Aorta (tissue), 5 donors: ENCODE data around the gene PTN. TPM values are rescaled to one million over a fixed set of nuclear protein-coding genes. Genes with fewer than 3 reads are reported as not detected.

Experiments
- ATAC-seq: fragments of 200-7000 bp; cut with Tn5 transposase; one replicate; pipeline ENCODE4 v1.9.1; 2022; ENCODE audit warnings: moderate library complexity; ENCODE audit not compliant: low FRiP score
- DNase-seq, 2 donors: peaks; one replicate each; pipeline ENCODE4 v3.0.0-alpha.2; 2020
- H3K27ac ChIP-seq, 2 donors: one replicate each; pipeline ENCODE4 v1.5.1; 2013; ENCODE audit warnings: low read length in 2 of 2, mild to moderate bottlenecking in 2 of 2, moderate library complexity in 2 of 2, control low read depth in 1 of 2, inconsistent platforms in 1 of 2, low read depth in 1 of 2
- H3K27me3 ChIP-seq, 2 donors: one replicate each; pipeline ENCODE4 v1.6.1; 2013; ENCODE audit warnings: control low read depth in 1 of 2, low read length in 1 of 2, mild to moderate bottlenecking in 1 of 2, moderate library complexity in 1 of 2; ENCODE audit not compliant: insufficient read depth in 2 of 2, control insufficient read depth in 1 of 2
- H3K36me3 ChIP-seq, 2 donors: one replicate each; pipeline ENCODE4 v1.6.1; 2013; ENCODE audit warnings: control low read depth in 1 of 2, low read length in 1 of 2, mild to moderate bottlenecking in 1 of 2; ENCODE audit not compliant: insufficient read depth in 2 of 2, control insufficient read depth in 1 of 2
- H3K4me1 ChIP-seq, 2 donors: one replicate each; pipeline ENCODE4 v1.6.1; 2013; ENCODE audit warnings: low read length in 2 of 2, control low read depth in 1 of 2, mild to moderate bottlenecking in 1 of 2, moderate library complexity in 1 of 2; ENCODE audit not compliant: insufficient read depth in 2 of 2, control insufficient read depth in 1 of 2
- H3K4me3 ChIP-seq, 2 donors: one replicate each; pipeline ENCODE4 v1.5.1; 2013; ENCODE audit warnings: low read length in 2 of 2, control low read depth in 1 of 2, mild to moderate bottlenecking in 1 of 2
- H3K9me3 ChIP-seq: one replicate; pipeline ENCODE4 v1.6.1; 2013; ENCODE audit warnings: mild to moderate bottlenecking, low read length; ENCODE audit not compliant: control insufficient read depth
- WGBS, 2 donors: extraction: QIAGEN DNeasy Blood & Tissue Kit; methylation state at CpG; one replicate each; pipeline ENCODE4 v1.1.7; 2013; 5-methylcytosine and 5-hydroxymethylcytosine counted together
- intact Hi-C, 2 donors: fragments of 100-400 bp; cut with DNase I; formaldehyde crosslinking; loops; one replicate each; pipeline versions ENCODE4 v1.14.2 to v1.15.0; 2022
- polyA plus RNA-seq, 2 donors: library from polyadenylated mRNA; stranded (reverse); fragments of 200-250 nt; gene quantifications; one replicate each; pipeline ENCODE4 v1.2.3, GENCODE V29; 2013
- total RNA-seq, 2 donors: library from RNA; stranded (reverse); fragmentation: NEBNext Ultra II Directional; extraction: Animal tissue kit (Norgen Biotek cat#: 25700); gene quantifications; one replicate each; pipeline ENCODE4 v1.2.1, GENCODE V29; 2021
- donor health status: healthy with polysubstance abuse.
- donor health status: Bipolar disorder and iron deficiency.
- donor health status: DM: no; HTN: no; CAD: no.
- donor health status: DM: no; HTN: no; CAD: no.
- donor health status: DM: yes; HTN: yes; CAD: no.

The PTN gene
- total and polyA plus RNA-seq, 4 donors: 3.2 to 36.4 (median 12.0) TPM

DNA sequence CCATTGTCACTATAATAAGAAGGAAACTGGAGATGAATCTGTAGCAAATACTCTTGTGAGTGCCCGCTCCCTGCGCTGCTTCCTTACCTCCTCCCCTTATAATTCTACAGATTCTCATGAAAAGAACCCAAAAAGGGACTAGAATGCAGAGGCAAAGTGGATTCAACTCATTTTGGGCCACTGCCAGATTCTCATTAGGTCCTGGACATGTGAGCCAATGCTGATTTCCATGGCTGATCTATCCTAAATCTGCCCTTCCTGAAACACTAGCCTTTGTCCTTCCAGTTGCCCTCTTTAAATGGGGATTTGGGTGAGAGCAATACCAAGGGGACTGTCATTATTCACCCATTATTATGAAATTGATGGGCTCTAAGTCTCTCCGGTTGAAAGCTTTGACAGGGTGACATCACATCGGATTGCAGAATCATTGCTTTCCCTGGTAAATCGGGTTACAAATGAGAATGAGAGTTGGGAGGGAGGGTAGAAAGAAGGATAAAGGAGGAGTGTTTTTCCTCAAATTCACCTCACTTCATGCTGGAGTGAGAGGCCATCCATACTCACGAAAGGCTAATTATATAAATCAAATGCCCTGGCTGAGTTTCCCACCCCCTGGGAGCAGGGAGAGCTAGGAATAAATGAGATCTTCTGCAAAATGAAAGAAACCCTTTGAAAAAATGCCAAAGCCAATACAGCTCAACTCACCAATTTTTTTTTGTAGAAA lies 37.5 kb downstream of the PTN start:
- WGBS, 2 donors: 53 to 55% methylated on average over 6 of the region's 6 CpGs
- Histone ChIP-seq H3K4me1 (no peaks in the 10 kb centered on the region), H3K4me3 (no peak overlapping the region), H3K9me3 (no peaks in the 10 kb centered on the region), H3K27me3 (no peaks in the 10 kb centered on the region), H3K27ac (no peak overlapping the region), H3K36me3 (no peaks in the 10 kb centered on the region)
- DNase-seq: no peak
- intact Hi-C loops: no loop called here
- no peak for ATAC-seq

GRCh38 chr7:137304624-137305235 lies 38.8 kb downstream of the PTN start:
- H3K9me3 ChIP-seq: no peaks in the 10 kb centered on the region
- WGBS, 2 donors: 73 to 84% methylated on average over 9 of the region's 9 CpGs
- no peaks in the 10 kb centered on the region for H3K36me3 ChIP-seq
- H3K27me3 ChIP-seq: no peaks in the 10 kb centered on the region
- ATAC-seq: no peak
- H3K4me3 ChIP-seq: no peak overlapping the region
- H3K27ac ChIP-seq: no peak overlapping the region
- intact Hi-C loops: no loop called here
- DNase-seq: no peak
- no peaks in the 10 kb centered on the region for H3K4me1 ChIP-seq

- Histone ChIP-seq H3K36me3 (no peaks in the 10 kb centered on the region), H3K9me3 (no peaks in the 10 kb centered on the region), H3K4me1 (no peaks in the 10 kb centered on the region), H3K4me3 (no peak overlapping the region), H3K27ac (no peak overlapping the region), H3K27me3 (no peaks in the 10 kb centered on the region)
- 95 to 96% methylated on average over 1 of the region's 1 CpG for WGBS, 2 donors
- ATAC-seq (no peak), DNase-seq (no peak)
- intact Hi-C loops: no loop called here
Measured at GRCh38 chr7:137304165-137304564, 39.4 kb downstream of the PTN start.

GRCh38 chr7:137302081-137302480 lies 41.5 kb downstream of the PTN start:
- WGBS, 2 donors: 76 to 78% methylated on average over 2 of the region's 2 CpGs
- no peak for DNase-seq
- intact Hi-C loops: no loop called here
- Histone ChIP-seq H3K4me3 (no peak overlapping the region), H3K4me1 (no peaks in the 10 kb centered on the region), H3K27ac (no peak overlapping the region), H3K36me3 (no peaks in the 10 kb centered on the region), H3K27me3 (no peaks in the 10 kb centered on the region), H3K9me3 (no peaks in the 10 kb centered on the region)
- ATAC-seq: no peak

DNA sequence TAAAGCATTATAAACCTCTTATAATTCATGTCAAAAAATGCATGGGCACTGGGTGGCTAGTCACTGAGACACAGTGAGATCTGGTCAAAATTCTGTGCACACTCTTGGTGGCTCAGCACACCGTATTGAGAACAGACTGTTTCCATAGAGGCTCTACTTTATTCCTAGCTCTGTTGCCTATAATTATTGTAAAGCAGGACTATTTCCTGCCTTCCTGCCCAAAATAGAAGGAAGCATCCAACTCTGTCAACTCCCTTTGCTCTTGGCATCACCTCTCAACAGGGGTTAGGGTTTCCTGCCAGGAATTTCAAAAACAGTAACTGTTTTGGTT lies 45.1 kb downstream of the PTN start:
- no peaks in the 10 kb centered on the region for H3K4me1 ChIP-seq
- no peak overlapping the region for H3K4me3 ChIP-seq
- H3K36me3 ChIP-seq: no peaks in the 10 kb centered on the region
- no peaks in the 10 kb centered on the region for H3K9me3 ChIP-seq
- DNase-seq (no peak), ATAC-seq (no peak)
- WGBS, 2 donors: 23 to 38% methylated on average over 1 of the region's 1 CpG
- no peak overlapping the region for H3K27ac ChIP-seq
- intact Hi-C loops: no loop called here
- no peaks in the 10 kb centered on the region for H3K27me3 ChIP-seq

- intact Hi-C loops: no loop called here
- no peaks in the 10 kb centered on the region for H3K27me3 ChIP-seq
- 83% methylated on average over 9 of the region's 9 CpGs for WGBS, 2 donors
- no peak overlapping the region for H3K4me3 ChIP-seq
- no peak overlapping the region for H3K27ac ChIP-seq
- ATAC-seq (no peak), DNase-seq (no peak)
- H3K36me3 ChIP-seq: no peaks in the 10 kb centered on the region
- H3K4me1 ChIP-seq: no peaks in the 10 kb centered on the region
- H3K9me3 ChIP-seq: no peaks in the 10 kb centered on the region
Measured at GRCh38 chr7:137297551-137298463, 45.7 kb downstream of the PTN start.

- H3K9me3 ChIP-seq: no peaks in the 10 kb centered on the region
- DNase-seq (no peak), ATAC-seq (no peak)
- H3K4me3 ChIP-seq: no peak overlapping the region
- H3K27me3 ChIP-seq: no peaks in the 10 kb centered on the region
- intact Hi-C loops: no loop called here
- H3K4me1 ChIP-seq: no peaks in the 10 kb centered on the region
- no peaks in the 10 kb centered on the region for H3K36me3 ChIP-seq
- WGBS, 2 donors: 40 to 48% methylated on average over 2 of the region's 2 CpGs
- no peak overlapping the region for H3K27ac ChIP-seq
Measured at GRCh38 chr7:137296576-137296975, 47.0 kb downstream of the PTN start.

- intact Hi-C loops: no loop called here
- no peak overlapping the region for H3K4me3 ChIP-seq
- H3K9me3 ChIP-seq: no peaks in the 10 kb centered on the region
- DNase-seq (no peak), ATAC-seq (no peak)
- no peak overlapping the region for H3K27ac ChIP-seq
- no peaks in the 10 kb centered on the region for H3K36me3 ChIP-seq
- no peaks in the 10 kb centered on the region for H3K27me3 ChIP-seq
- H3K4me1 ChIP-seq: no peaks in the 10 kb centered on the region
- WGBS, 2 donors: 23 to 25% methylated on average over 2 of the region's 2 CpGs
Measured at GRCh38 chr7:137295739-137296324, 47.7 kb downstream of the PTN start.
